Lower lobe of right lung (tissue), 2 donors: ENCODE measurements around the gene TAS1R1. TPM values are rescaled to one million over a fixed set of nuclear protein-coding genes. Genes with fewer than 3 reads are reported as not detected.

Experiments
- ATAC-seq, 2 donors: fragments of 200-7000 bp; cut with Tn5 transposase; one replicate each; pipeline ENCODE4 v1.9.1; 2020 to 2022; ENCODE audit warnings: mild to moderate bottlenecking in 2 of 2, moderate library complexity in 2 of 2
- DNase-seq: peaks from one replicate; pipeline ENCODE4 v3.0.0-alpha.2; 2020
- H3K27ac ChIP-seq: fragments of 200-600 bp; one replicate; pipeline ENCODE4 v1.8.0; 2022
- H3K27me3 ChIP-seq: fragments of 200-600 bp; one replicate; pipeline ENCODE4 v1.8.0; 2022; ENCODE audit warnings: low read depth
- H3K36me3 ChIP-seq: fragments of 200-600 bp; one replicate; pipeline ENCODE4 v1.8.0; 2022; ENCODE audit warnings: mild to moderate bottlenecking
- H3K4me1 ChIP-seq: fragments of 200-600 bp; one replicate; pipeline ENCODE4 v1.8.0; 2022
- H3K4me3 ChIP-seq: fragments of 200-600 bp; one replicate; pipeline ENCODE4 v1.8.0; 2022; ENCODE audit warnings: mild to moderate bottlenecking
- H3K9me3 ChIP-seq: fragments of 200-600 bp; one replicate; pipeline ENCODE4 v1.8.0; 2022
- intact Hi-C: fragments of 100-400 bp; cut with DNase I; formaldehyde crosslinking; loops from one replicate; pipeline ENCODE4 v1.11.0; 2022
- total RNA-seq: library from RNA; stranded (reverse); fragmentation: NEBNext Ultra II Directional; extraction: Animal tissue kit (Norgen Biotek cat#: 25700); gene quantifications from one replicate; pipeline ENCODE4 v1.2.1, GENCODE V29; 2021
- TF ChIP-seq, protein P1 (sequence below): fragments of 200-600 bp; IDR thresholded peaks from one replicate; pipeline ENCODE4 v1.8.0; 2022; ENCODE audit warnings: antibody characterized with exemption, mild to moderate bottlenecking
- donor health status: DM: no; HTN: yes; CAD: no; lungs with severe emphysema.

The TAS1R1 gene
- total RNA-seq, 1 donor from 2014 or later, result 0.27 TPM

DNA sequence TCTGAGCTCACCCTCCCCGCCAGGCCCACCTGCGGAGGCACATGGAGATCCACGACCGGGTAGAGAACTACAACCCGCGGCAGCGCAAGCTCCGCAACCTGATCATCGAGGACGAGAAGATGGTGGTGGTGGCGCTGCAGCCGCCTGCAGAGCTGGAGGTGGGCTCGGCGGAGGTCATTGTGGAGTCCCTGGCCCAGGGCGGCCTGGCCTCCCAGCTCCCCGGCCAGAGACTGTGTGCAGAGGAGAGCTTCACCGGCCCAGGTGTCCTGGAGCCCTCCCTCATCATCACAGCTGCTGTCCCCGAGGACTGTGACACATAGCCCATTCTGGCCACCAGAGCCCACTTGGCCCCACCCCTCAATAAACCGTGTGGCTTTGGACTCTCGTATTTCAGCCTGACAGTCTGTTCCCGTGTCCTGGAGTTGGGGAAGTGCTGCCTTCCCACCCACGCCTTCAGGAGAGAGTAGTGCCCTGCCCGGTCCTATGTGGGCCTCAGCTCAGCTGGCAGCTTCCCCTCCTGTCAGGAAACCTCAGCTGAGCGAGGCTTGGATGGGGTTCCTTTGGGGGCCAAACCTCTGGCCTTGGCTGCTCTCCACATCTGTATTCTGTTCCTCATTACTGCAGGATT, 33.9 kb downstream of the TAS1R1 start:
- Histone ChIP-seq H3K4me1 (peaks cover 31% of the 10 kb centered on the region), H3K4me3 (no peak overlapping the region), H3K27me3 (no peaks in the 10 kb centered on the region), H3K36me3 (peaks cover 65% of the 10 kb centered on the region), H3K9me3 (no peaks in the 10 kb centered on the region), H3K27ac (no peak overlapping the region)
- intact Hi-C loops, result no loop called here
- TF ChIP-seq, protein P1, sequence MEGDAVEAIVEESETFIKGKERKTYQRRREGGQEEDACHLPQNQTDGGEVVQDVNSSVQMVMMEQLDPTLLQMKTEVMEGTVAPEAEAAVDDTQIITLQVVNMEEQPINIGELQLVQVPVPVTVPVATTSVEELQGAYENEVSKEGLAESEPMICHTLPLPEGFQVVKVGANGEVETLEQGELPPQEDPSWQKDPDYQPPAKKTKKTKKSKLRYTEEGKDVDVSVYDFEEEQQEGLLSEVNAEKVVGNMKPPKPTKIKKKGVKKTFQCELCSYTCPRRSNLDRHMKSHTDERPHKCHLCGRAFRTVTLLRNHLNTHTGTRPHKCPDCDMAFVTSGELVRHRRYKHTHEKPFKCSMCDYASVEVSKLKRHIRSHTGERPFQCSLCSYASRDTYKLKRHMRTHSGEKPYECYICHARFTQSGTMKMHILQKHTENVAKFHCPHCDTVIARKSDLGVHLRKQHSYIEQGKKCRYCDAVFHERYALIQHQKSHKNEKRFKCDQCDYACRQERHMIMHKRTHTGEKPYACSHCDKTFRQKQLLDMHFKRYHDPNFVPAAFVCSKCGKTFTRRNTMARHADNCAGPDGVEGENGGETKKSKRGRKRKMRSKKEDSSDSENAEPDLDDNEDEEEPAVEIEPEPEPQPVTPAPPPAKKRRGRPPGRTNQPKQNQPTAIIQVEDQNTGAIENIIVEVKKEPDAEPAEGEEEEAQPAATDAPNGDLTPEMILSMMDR, result no peak
- ATAC-seq (peak; percentile 14 to 15), DNase-seq (peak; percentile 67)

DNA sequence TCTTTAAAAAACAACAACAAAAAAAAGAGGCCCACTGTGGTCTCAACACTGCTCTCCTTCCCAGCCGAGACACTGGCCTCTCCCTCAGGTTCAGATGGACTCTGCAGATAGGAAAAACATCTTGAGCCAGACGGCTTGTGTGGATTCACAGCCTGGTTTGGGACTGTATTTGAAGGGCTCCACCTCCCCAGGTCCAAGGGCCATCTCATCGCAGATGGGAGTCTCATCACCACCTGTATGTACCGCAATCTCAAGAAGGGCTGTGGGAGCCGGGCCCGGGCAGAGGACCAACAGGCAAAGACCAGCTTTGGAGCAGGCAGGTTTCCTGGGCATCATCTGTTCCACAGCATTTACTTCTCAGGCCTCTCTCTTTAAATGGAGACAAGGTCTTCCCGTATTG, 34.9 kb downstream of the TAS1R1 start:
- Histone ChIP-seq H3K4me3 (no peak overlapping the region), H3K9me3 (no peaks in the 10 kb centered on the region), H3K36me3 (peaks cover 72% of the 10 kb centered on the region), H3K27ac (no peak overlapping the region), H3K4me1 (peaks cover 31% of the 10 kb centered on the region), H3K27me3 (no peaks in the 10 kb centered on the region)
- DNase-seq (no peak), ATAC-seq (no peak)
- intact Hi-C loops, result no loop called here
- TF ChIP-seq, protein P1, result no peak

DNA sequence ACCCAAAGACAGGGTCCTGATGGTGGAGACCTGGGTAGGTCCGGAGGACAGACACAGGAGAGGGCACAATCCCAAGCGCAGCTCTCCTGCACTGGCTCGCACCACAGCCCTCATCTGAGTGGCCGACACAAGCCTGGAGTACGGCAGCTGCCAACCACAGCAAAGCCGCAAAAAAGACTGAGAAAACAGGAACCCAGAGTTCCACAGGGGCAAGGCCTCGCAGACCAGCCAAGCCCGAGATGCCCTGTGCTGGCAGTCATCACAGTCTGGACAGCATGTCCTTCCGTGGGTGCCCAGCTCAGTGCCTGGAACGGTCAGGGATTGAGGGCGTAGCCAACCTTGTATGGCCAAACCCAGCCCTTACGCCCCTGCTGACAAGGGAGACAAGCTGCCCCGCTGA, 36.1 kb downstream of the TAS1R1 start:
- peaks cover 34% of the 10 kb centered on the region for H3K4me1 ChIP-seq
- TF ChIP-seq, protein P1, result no peak
- H3K36me3 ChIP-seq, result peaks cover 83% of the 10 kb centered on the region
- intact Hi-C loops, result no loop called here
- H3K27ac ChIP-seq, result no peak overlapping the region
- no peaks in the 10 kb centered on the region for H3K9me3 ChIP-seq
- no peaks in the 10 kb centered on the region for H3K27me3 ChIP-seq
- ATAC-seq, result peak in 1 of 2 donors; percentile 33
- H3K4me3 ChIP-seq, result no peak overlapping the region
- DNase-seq, result peak; percentile 59

DNA sequence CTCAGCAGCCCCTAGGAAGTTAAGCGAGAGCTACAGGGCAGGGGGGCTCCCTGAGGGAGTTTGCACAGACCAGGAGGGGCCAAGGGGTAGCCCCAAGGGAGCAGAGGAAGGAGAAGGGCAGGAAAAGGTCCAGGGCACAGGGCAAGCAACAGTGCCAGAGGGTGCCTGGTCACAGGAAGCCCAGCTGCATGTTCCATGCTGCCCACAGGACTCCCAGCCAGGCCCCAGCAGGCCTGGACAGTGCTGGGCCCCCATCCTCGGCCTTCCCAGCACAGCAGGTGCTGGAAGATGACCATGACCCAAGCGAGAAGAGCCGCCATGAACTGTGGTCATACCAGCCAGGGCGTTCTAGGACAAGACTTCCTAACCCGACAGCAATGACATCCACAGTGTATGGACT, 36.5 kb downstream of the TAS1R1 start:
- TF ChIP-seq, protein P1, result no peak
- ATAC-seq, result no peak
- intact Hi-C loops, result no loop called here
- H3K4me1 ChIP-seq, result peaks cover 39% of the 10 kb centered on the region
- no peak for DNase-seq
- no peak overlapping the region for H3K4me3 ChIP-seq
- H3K27ac ChIP-seq, result no peak overlapping the region
- H3K36me3 ChIP-seq, result peaks cover 87% of the 10 kb centered on the region
- no peaks in the 10 kb centered on the region for H3K27me3 ChIP-seq
- no peaks in the 10 kb centered on the region for H3K9me3 ChIP-seq

DNA sequence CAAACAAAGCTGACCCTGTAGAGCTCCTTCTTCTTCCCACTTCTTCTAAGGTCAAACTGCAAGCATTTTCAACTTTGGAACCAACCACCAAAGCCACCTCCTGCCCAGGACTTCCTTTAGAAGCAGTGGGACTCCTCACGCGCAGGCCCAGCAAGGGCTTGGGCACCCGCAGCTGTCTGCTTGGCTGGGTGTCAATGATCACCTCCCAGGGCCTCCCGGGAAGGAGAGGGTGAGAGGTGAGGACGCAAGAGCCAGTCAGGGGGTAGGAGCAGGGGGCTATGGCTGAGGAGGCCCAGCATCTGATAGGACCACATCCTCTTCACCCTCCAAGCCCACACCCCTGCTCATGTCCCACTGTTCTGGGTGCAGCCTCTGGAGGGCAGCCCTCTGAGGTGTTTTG, 37.3 kb downstream of the TAS1R1 start:
- no peak overlapping the region for H3K4me3 ChIP-seq
- H3K4me1 ChIP-seq, result peaks cover 41% of the 10 kb centered on the region
- no peak for ATAC-seq
- intact Hi-C loops, result no loop called here
- H3K27ac ChIP-seq, result no peak overlapping the region
- no peak for DNase-seq
- no peaks in the 10 kb centered on the region for H3K27me3 ChIP-seq
- peaks cover 88% of the 10 kb centered on the region for H3K36me3 ChIP-seq
- H3K9me3 ChIP-seq, result no peaks in the 10 kb centered on the region
- TF ChIP-seq, protein P1, result no peak
